Kidney (tissue), 14 donors: ENCODE data around the gene DSCAML1. TPM values are rescaled to one million over a fixed set of nuclear protein-coding genes. Genes with fewer than 3 reads are reported as not detected.

Experiments
- DNase-seq, 5 donors: peaks; one replicate each; pipeline ENCODE4 v3.0.0-alpha.2; 2013 to 2020
- FAIRE-seq: peaks from 2 replicates; lab custom pipeline; 2012; peaks lifted over from hg19 to GRCh38; lab: Jason Lieb, UNC
- H3K27ac ChIP-seq, 2 donors: one replicate each; pipeline ENCODE4 v1.7.0; 2013; ENCODE audit warnings: low read depth in 2 of 2, low read length in 2 of 2, inconsistent platforms in 1 of 2
- H3K27me3 ChIP-seq: one replicate; pipeline ENCODE4 v1.7.1; 2013; ENCODE audit warnings: low read length, inconsistent platforms; ENCODE audit not compliant: control insufficient read depth, insufficient read depth
- H3K36me3 ChIP-seq, 3 donors: one replicate each; pipeline versions ENCODE4 v1.7.0 to v1.7.1; 2013; ENCODE audit warnings: low read length in 3 of 3, control low read depth in 1 of 3, inconsistent platforms in 1 of 3; ENCODE audit not compliant: insufficient read depth in 3 of 3, control insufficient read depth in 2 of 3
- H3K4me1 ChIP-seq, 3 donors: one replicate each; pipeline versions ENCODE4 v1.7.0 to v1.7.1; 2013; ENCODE audit warnings: low read length in 3 of 3, inconsistent platforms in 1 of 3, low read depth in 1 of 3; ENCODE audit not compliant: control insufficient read depth in 2 of 3, insufficient read depth in 2 of 3
- H3K4me3 ChIP-seq, 3 donors: one replicate each; pipeline versions ENCODE4 v1.7.0 to v1.8.1; 2013; ENCODE audit warnings: low read length in 3 of 3, control low read depth in 1 of 3, inconsistent platforms in 1 of 3
- H3K9ac ChIP-seq, 3 donors: one replicate each; pipeline versions ENCODE4 v1.7.0 to v1.7.1; 2013; ENCODE audit warnings: low read length in 3 of 3, control low read depth in 1 of 3, inconsistent platforms in 1 of 3
- H3K9me3 ChIP-seq, 3 donors: one replicate each; pipeline versions ENCODE4 v1.7.0 to v1.7.1; 2013; ENCODE audit warnings: low read length in 3 of 3, control low read depth in 1 of 3, inconsistent platforms in 1 of 3; ENCODE audit not compliant: control insufficient read depth in 2 of 3, insufficient read depth in 1 of 3
- CTCF ChIP-seq: IDR thresholded peaks from 3 replicates; pipeline ENCODE4 v1.5.1; 2012; ENCODE audit warnings: mild to moderate bottlenecking, moderate library complexity, borderline replicate concordance; ENCODE audit not compliant: insufficient read depth; ENCODE audit errors: extremely low read depth
- intact Hi-C: fragments of 100-400 bp; cut with DNase I; formaldehyde crosslinking; loops from one replicate; pipeline ENCODE4 v1.11.1; 2022
- polyA plus RNA-seq: library from polyadenylated mRNA; stranded (reverse); fragments of 350-450 nt; fragmentation: Illumina TruSeq; extraction: RNeasy Lipid Tissue Mini Kit (QIAGEN cat#74804); gene quantifications from one replicate; pipeline ENCODE4 v1.2.3, GENCODE V29; 2014; ENCODE audit warnings: low read depth, low replicate concordance; ENCODE audit not compliant: insufficient read depth
- total RNA-seq: library from RNA; stranded (reverse); fragmentation: NEBNext Ultra II Directional; extraction: Animal tissue kit (Norgen Biotek cat#: 25700); gene quantifications from one replicate; pipeline ENCODE4 v1.2.1, GENCODE V29; 2021
- donor health status: control.
- donor health status: control.
- donor health status: control.
- donor health status: control.
- donor health status: control.
- donor health status: DM: yes; HTN: yes; CAD: no.
- donor health status: Normal renal cell carcinoma (clear cell type).

DSCAML1 gene
- total and polyA plus RNA-seq, 2 donors from 2014 or later: 0.95 to 17.3 TPM

GRCh38 chr11:117587416-117587815 lies 209.6 kb downstream of the DSCAML1 start:
- no peak for FAIRE-seq
- no peak for TF ChIP-seq CTCF

GRCh38 chr11:117586392-117586791 lies 210.6 kb downstream of the DSCAML1 start:
- H3K9me3 ChIP-seq: no peaks in the 10 kb centered on the region
- intact Hi-C loops: no loop called here
- no peaks in the 10 kb centered on the region for H3K27me3 ChIP-seq
- no peak for DNase-seq
- no peak overlapping the region for H3K4me3 ChIP-seq
- H3K27ac ChIP-seq: no peak overlapping the region
- H3K36me3 ChIP-seq: no peaks in the 10 kb centered on the region
- TF ChIP-seq CTCF: no peak
- H3K9ac ChIP-seq: no peak overlapping the region
- H3K4me1 ChIP-seq: no peaks in the 10 kb centered on the region
- no peak for FAIRE-seq

More at GRCh38 chr11:117587416-117587815, 209.6 kb downstream of the DSCAML1 start:
- Histone ChIP-seq H3K4me1 (no peaks in the 10 kb centered on the region), H3K27me3 (no peaks in the 10 kb centered on the region), H3K27ac (no peak overlapping the region), H3K9me3 (no peaks in the 10 kb centered on the region), H3K36me3 (no peaks in the 10 kb centered on the region), H3K4me3 (no peak overlapping the region), H3K9ac (no peak overlapping the region)
- DNase-seq: no peak
- intact Hi-C loops: no loop called here

GRCh38 chr11:117585631-117586030 lies 211.4 kb downstream of the DSCAML1 start:
- no peaks in the 10 kb centered on the region for H3K4me1 ChIP-seq
- H3K9me3 ChIP-seq: no peaks in the 10 kb centered on the region
- H3K9ac ChIP-seq: no peak overlapping the region
- no peak overlapping the region for H3K4me3 ChIP-seq
- FAIRE-seq: no peak
- intact Hi-C loops: no loop called here
- no peaks in the 10 kb centered on the region for H3K36me3 ChIP-seq
- TF ChIP-seq CTCF: no peak
- no peak for DNase-seq
- no peaks in the 10 kb centered on the region for H3K27me3 ChIP-seq
- H3K27ac ChIP-seq: no peak overlapping the region
